Esophagus muscularis mucosa (tissue), 4 donors: ENCODE results near the gene ICE1.

Experiments
- EP300 ChIP-seq: sonication (generic); formaldehyde crosslinking; IDR thresholded peaks from one replicate; pipeline ENCODE4 v1.6.1; 2017; ENCODE audit warnings: antibody characterized with exemption
- POLR2A ChIP-seq: fragments of 450-650 bp; IDR thresholded peaks from one replicate; pipeline ENCODE4 v1.6.1; 2017; ENCODE audit warnings: antibody characterized with exemption, moderate library complexity, mild to moderate bottlenecking, low read depth
- POLR2AphosphoS5 ChIP-seq, 2 donors: sonication (generic); formaldehyde crosslinking; IDR thresholded peaks; one replicate each; pipeline ENCODE4 v1.6.1; 2017; ENCODE audit warnings: antibody characterized with exemption in 2 of 2
- TF ChIP-seq, protein P1 (sequence below), 3 experiments: fragments of 200-600 bp in 2 of 3; fragments of 450-650 bp in 1 of 3; sonication (generic) in 2 of 3; IDR thresholded peaks; one replicate each; pipeline ENCODE4 v1.5.1; 2017 to 2019; ENCODE audit warnings: antibody characterized with exemption in 3 of 3, mild to moderate bottlenecking in 2 of 3, moderate library complexity in 1 of 3

DNA sequence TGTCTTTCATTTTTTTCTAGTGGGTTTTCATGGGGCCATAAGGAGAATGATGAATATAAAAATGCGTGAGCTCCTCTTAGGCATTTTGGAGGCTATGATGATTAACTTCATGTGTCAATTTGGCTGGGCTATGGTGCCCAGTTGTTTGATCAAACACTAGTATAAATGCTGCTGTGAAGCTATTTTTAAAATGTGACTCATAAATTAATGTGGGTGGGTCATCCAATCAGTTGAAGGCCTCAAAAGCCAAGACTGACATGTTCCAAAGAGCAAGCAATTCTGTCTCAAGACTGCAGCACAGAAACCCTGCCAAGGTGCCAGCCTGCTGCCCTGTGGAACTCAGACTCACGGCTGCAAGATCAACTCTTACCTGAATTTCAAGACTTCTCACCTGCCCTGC lies 24.4 kb upstream of the ICE1 start:
- no peak for TF ChIP-seq EP300
- TF ChIP-seq, protein P1, sequence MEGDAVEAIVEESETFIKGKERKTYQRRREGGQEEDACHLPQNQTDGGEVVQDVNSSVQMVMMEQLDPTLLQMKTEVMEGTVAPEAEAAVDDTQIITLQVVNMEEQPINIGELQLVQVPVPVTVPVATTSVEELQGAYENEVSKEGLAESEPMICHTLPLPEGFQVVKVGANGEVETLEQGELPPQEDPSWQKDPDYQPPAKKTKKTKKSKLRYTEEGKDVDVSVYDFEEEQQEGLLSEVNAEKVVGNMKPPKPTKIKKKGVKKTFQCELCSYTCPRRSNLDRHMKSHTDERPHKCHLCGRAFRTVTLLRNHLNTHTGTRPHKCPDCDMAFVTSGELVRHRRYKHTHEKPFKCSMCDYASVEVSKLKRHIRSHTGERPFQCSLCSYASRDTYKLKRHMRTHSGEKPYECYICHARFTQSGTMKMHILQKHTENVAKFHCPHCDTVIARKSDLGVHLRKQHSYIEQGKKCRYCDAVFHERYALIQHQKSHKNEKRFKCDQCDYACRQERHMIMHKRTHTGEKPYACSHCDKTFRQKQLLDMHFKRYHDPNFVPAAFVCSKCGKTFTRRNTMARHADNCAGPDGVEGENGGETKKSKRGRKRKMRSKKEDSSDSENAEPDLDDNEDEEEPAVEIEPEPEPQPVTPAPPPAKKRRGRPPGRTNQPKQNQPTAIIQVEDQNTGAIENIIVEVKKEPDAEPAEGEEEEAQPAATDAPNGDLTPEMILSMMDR (IDR thresholded peaks at IDR 0.05), result no peak
- TF ChIP-seq POLR2AphosphoS5 (IDR thresholded peaks at IDR 0.05), result no peak
- no peak for TF ChIP-seq POLR2A
